NCI-H1105 treated with DMSO at 0.1 percent for 48 hours (cell line): ENCODE results near the gene ITGB7.

Experiments used
- DNase-seq: peaks from one replicate; lab custom pipeline; 2025; lab: John Stamatoyannopoulos, UW

ITGB7 gene

DNA sequence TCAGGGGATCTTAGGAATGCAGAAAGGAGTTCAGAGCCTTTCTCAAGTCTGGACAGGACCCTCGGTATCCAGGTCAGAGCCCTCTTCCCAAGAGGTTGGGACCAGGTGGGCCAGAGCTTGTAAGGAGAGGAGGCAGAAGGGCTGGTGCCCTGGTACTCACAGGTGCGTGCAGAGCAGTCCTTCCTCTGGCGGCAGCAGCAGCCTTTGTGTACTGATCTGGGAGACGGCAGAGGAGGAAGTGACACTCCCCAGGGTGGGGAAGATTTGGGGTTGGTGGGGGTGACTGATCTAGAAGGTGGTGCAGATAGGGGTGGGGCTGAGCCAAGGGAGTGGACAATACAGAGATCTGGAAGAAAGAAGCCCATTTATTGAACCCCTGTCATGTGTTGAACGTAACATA, at the start of gene ITGB7:
TSS of gene ITGB7 (minus strand) at position 210 of the 400 bp plus-strand sequence. CDS start 6,808 bp downstream, outside the sequence.
- DNase-seq, result no peak

- no peak for DNase-seq
These were observed 48.9 kb upstream of the ITGB7 start for GRCh38 chr12:53255996-53256395.

DNA sequence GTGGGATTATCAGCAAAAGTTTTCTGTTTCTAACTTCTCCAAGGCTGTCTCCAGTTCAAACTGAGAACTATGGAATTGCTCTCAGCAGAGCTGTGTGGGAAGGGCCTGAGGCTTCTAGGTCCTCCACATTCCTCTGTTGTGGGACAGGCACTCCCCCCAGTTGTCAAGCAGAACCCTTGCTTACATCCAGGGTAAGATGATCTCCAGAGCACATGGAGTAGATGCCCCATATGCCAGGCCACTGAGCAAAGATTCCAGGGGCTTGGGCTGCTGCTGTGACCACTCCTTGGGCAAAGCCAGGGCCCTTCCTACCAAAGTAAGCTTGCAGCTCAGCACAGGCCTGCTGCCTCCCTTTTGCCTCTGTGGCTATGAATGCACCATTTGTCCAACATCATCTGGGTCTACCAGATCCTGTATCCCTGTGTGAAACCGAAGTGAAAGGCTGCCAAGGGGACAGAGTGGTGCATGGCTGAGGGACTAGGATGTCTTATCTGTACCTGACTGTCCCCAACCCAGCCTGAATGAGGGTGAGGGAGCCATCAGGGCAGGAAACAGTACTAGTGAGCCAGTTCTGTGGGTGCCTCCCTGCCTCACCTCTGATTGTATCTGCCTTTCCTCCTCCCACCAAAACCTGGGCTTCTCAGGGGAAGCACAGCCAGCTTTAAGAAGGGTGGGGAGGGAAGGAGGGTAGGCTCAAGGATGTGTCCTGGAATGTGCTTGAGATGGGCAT, 47.9 kb upstream of the ITGB7 start:
- DNase-seq, result no peak

DNA sequence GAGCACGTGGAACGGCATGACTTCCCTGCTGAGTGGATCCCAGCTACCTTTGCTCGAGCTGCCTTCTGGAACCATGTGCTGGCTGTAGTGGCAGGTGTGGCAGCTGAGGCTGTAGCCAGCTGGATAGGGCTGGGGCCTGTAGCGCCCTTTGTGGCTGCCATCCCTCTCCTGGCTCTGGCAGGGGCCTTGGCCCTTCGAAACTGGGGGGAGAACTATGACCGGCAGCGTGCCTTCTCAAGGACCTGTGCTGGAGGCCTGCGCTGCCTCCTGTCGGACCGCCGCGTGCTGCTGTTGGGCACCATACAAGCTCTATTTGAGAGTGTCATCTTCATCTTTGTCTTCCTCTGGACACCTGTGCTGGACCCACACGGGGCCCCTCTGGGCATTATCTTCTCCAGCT, 46.2 kb upstream of the ITGB7 start:
- DNase-seq, result no peak

DNA sequence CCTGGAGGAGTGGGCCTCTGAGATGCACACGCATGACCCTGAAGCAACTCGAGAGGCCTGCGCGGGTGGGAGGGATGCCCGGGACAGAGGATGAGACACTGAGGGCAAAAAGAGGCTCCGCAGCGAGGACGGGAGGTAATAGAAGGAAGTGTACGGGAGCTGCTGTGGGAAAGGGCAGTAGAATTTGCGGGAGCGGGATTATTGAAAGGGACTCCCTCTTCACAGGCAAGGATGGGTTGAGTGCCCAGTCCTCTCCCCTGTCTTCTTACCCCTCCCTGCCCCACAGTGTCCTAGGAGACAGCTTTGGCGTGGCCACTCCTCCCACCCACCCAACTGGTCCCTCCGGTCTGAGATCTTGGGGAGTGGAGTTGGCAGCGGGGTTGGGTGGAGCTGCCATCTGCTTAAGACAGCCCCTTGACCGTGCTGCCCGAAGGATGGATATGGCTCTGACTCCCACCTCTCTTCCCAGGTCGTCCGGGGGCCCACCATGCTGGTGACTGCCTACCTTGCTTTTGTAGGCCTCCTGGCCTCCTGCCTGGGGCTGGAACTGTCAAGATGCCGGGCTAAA, 45.4 kb upstream of the ITGB7 start:
- DNase-seq, result no peak

DNA sequence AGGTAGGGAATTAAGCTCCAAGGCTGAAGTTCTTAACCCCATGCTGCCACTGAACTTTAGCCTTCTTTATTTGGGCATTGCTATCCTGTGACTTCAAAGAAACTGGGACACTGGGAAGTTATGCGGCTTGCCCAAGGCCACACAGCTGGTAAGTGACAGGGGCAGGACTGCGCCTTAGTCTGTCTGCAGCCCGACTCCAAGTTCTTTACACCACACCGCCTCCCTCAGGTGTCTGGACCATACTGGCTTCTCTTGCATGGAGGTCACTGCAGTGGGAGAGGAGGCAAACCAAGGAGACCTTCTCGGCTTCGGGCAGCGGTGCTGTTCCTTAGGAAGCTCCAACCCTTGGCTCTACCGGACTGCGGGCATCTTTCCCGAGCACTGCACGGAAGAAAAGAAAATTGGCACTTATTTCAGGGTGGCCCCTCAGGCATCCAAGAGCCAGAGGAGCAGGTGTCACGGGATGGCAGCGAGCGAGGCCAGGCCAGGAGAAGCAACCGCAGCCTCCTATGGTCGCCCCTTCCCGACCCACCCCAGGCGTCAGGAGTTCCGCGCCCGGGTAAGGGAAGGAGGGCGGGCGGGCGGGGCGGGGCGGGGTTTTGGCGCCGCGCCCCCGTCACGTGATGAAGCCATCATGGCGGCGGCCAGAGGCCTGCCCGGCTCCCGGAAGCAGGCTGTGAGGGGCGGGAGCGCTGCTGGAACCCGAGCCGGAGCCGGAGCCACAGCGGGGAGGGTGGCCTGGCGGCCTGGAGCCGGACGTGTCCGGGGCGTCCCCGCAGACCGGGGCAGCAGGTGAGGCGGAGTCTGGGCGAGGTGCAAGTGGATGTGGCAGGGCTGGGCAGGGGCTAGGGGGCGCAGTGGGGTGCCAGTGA, 44.7 kb upstream of the ITGB7 start:
- DNase-seq, result peak; percentile 40

DNA sequence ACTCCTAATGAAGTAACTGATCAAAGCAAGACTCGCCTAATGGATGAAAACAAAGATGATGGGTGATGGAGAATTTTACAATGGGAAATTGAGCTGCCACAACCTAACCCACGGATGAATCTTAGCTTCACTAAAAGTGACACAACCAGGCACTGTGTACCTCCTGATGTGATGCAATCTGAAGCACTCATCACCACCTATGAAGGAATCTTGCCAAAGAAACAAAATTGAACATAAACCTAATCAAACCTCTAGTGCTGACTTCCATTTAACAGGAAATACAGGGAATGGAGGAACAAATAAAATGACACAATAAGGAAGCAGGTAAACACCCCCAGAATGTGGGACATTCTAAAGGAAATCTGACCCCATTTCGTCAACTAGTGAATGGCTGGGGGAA, 38.2 kb upstream of the ITGB7 start:
- DNase-seq, result no peak

DNA sequence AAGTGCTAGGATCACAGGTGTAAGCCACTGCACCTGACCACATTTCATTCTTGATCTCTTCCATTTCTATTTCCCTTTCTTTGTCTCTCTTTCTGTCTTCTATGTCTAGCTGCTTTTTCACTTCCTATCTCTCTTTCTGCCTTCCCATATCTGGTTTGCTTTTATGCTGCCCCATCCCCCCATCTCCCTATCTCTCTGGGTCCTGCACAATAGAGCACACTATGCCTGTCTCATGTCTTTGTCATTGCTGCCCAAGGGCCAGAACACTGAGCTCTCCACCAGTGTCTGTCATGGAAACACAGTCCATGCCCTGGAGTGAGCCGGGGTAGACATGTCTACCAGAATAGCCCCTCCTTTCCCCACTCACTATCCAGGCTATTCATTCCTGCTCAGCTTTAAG, 37.3 kb upstream of the ITGB7 start:
- DNase-seq, result no peak

DNA sequence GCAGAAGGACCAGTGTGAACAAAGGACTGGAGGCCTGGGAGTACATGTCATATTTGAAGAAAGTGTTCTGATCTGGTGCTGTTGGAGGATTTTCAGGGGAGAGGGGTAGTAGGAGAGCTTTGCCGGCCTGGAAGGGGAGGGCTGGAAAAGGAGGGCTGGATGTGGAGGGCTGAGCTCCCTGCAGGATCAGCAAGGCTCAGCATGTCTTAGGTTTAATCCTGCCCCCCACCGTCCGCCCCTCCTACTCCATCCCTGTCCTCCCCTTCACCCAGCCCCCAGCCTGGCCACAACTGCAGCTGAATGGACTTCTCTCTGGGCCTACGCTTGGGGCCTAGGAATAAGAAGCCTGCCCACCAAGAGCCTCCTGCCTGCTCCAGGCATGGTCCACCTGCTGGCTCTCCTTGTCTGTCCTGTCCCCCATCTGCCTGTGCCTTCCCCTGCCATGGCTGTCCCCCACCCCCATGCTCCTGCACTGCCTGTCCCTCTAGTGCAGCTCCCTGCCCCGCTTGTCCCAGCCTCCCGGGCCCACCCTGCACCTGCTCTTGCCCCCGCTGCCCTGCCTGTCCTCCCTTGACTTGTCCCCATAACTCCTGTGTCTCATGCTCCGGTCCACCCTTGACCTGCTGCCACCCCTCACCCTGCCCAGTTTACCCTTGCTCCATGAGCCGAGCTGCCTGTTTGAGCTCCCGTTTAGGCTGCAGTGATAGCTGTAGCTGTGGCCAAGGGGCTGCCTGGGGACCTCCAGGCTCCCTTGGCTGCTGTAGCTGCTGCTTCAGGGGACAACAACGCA, 34.8 kb upstream of the ITGB7 start:
- DNase-seq, result no peak

DNA sequence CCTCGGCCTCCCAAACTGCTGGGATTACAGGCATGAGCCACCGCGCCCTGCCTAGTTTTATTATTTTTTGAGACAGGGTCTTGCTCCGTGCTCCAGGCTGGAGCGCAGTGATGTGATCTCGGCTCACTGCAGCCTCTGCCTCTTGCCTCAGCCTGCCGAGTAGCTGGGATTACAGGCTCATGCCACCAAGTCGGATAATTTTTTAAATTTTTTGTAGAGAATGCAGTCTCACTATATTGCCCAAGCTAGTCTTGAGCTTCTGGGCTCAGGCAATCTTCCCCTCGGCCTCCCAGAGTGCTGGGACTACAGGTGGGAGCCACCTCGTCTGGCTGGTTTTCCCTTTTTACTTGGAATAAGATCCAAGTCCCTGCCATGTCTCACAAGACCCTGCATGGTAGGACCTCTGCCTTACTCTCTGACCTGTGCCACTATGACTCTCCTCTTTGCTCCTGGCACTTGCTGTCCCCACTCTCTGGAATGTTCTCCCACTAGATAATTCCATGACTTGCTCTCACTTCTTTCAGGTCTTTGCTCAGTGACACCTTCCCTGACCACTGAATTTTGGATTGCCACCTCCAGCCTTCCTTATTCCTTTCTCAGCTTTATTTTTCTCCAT, 32.7 kb upstream of the ITGB7 start:
- no peak for DNase-seq

- DNase-seq, result no peak
These were observed 29.5 kb upstream of the ITGB7 start for GRCh38 chr12:53236443-53237111.

DNA sequence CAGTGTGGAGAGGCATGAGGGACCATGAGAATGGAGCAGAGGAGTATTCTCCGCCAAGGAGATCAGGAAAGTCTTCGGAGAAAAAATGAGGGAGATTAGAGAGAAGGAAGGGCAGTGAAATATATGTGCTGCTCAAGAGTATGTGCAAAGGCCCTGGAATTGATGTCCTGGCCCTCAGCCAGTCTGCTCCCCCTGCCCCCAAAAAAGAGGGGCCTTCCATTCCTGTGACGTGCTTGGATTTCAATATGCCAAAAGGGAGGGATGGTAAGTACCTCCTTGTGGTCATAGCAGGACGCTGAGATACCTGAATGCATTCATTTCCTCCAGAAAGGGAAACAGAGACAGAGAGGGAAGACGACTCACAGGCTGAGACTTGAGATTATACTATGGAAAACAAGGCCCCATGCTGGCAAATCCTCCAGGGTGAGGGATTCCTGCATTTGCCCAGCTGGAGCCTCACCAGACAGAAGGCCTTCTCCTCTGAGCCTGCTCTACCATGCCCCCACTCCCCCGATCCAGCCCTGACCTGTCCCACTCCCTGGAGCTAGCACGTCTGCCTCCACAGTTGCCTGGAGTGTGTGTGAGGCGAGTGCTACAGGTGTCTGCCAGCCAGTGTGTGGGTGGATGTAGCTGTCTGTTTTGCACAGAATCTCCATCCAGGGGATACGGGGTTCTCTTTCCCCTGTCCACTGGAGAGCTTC, 28.8 kb upstream of the ITGB7 start:
- no peak for DNase-seq

DNA sequence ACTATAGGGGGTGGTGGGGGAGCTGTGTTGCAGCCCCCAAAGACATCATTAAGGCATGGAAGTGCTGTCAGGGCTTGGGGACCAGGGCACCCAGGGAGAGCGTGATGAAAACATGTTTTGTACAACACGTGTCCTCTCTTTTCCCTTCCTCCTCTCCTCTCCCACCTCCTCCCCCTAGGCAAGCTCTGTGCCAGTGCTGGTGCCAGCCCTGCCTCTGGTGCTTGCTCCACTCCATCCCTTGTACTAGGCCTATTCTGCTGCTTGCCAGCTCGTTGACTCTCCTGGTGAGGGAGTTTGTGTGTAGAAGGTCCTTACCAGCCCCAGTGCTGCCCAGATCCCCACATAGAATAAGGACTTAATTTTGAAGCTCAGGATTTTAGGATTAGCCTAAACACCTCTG, 28.1 kb upstream of the ITGB7 start:
- DNase-seq, result no peak

DNA sequence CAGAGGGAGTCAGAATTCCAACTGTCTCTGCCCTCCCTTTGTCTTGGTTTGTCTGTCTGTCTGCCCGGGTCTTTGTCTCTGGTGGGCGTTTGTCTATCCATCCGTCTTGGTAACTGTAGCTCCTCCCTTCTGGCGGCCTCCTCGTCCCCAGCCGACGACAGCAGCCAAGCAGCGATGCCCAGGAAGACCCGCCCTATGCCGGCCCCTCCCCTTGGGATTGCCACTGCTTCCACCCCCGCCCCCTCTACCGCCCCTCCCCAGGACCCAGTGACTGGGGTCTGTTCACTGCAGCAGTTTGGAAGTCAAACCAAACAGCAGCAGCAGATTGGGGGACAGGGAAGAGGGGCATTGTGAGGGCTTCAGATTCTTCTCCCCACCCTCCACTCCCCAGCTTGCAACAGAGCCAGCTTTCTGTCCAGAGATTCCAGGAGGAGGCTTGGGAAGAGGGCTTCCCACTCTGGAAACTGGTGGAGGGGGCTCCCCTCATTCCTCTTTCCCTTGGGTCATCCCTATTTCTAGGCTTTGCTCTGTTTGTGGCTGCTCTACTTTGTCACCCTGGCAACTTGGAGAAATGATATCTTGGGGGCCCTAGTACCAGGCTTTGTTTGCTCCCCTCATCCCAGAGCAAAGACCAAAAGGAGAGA, 27.3 kb upstream of the ITGB7 start:
- DNase-seq, result no peak

- DNase-seq, result no peak
These were observed 26.6 kb upstream of the ITGB7 start for GRCh38 chr12:53233671-53234121.

- DNase-seq, result no peak
These were observed 25.8 kb upstream of the ITGB7 start for GRCh38 chr12:53232646-53233461.

GRCh38 chr12:53231921-53232645, 25.0 kb upstream of the ITGB7 start, which contains the start of gene RARG:
Gene RARG, minus strand, starts transcription at chr12:53232209. Its CDS starts 4,664 bp downstream, at chr12:53227545.
- no peak for DNase-seq

GRCh38 chr12:53231671-53231920, 24.5 kb upstream of the ITGB7 start:
- no peak for DNase-seq
